K562 (cell line): Measurements from ENCODE around the gene TRAF3. TPM values are rescaled to one million over a fixed set of nuclear protein-coding genes. Genes with fewer than 3 reads are reported as not detected.
A peak's percentile ranks its signal among the peaks of the same experiment; 100 is the strongest.

ENCODE experiments used
- ATAC-seq: fragments of 200-7000 bp; cut with Tn5 transposase; 3 replicates; pipeline ENCODE4 v1.9.1; 2020; ENCODE audit warnings: moderate library complexity
- BruUV-seq: library from RNA; stranded (reverse); fragments of 400-500 nt; replicated peaks from 2 replicates; lab custom pipeline; 2021; lab: Mats Ljungman, UMichigan
- CTCF ChIA-PET: fragments of 300-600 bp; formaldehyde crosslinking; extraction: SDS; loops from one replicate; lab custom pipeline; 2021; ENCODE audit warnings: low intra/inter-chr PET ratio; lab: Yijun Ruan, JAX
- POLR2A ChIA-PET: fragments of 300-600, 350-650 bp; sonication (Branson Sonifier 250); formaldehyde crosslinking; extraction: SDS; loops from one replicate; lab custom pipeline; 2021; ENCODE audit warnings: antibody characterized with exemption, inconsistent platforms; lab: Yijun Ruan, JAX
- DNase-seq, 4 experiments: peaks; one replicate each; pipeline versions ENCODE4 v3.0.0 to v3.0.0-alpha.2; 2011 to 2018; ENCODE audit warnings: low spot score in 3 of 4, mixed read lengths in 3 of 4; ENCODE audit errors: extremely low read depth in 1 of 4
- FAIRE-seq: peaks from 2 replicates; lab custom pipeline; 2011; peaks lifted over from hg19 to GRCh38; lab: Jason Lieb, UNC
- H2AFZ ChIP-seq: 2 replicates; pipeline ENCODE4 v1.6.0; 2011; ENCODE audit warnings: low read depth, low read length, control low read depth, inconsistent platforms
- H3K27ac ChIP-seq: fragments of 200-600 bp; 3 replicates; pipeline ENCODE4 v1.8.0; 2011; ENCODE audit warnings: low read depth, mild to moderate bottlenecking, control low read depth, inconsistent platforms, low read length, moderate library complexity, mixed read lengths; ENCODE audit errors: extremely low read depth
- H3K27me3 ChIP-seq, 2 experiments: fragments of 300-600 bp in 1 of 2; 2 replicates in 1 of 2; 3 replicates in 1 of 2; pipeline versions ENCODE4 v1.6.0 to v1.8.0; 2011; ENCODE audit warnings: inconsistent platforms in 2 of 2, low read length in 2 of 2, mild to moderate bottlenecking in 1 of 2, mixed read lengths in 1 of 2, moderate library complexity in 1 of 2; ENCODE audit not compliant: control insufficient read depth in 2 of 2, insufficient read depth in 2 of 2
- H3K36me3 ChIP-seq: fragments of 300-600 bp; 3 replicates; pipeline ENCODE4 v1.8.0; 2011; ENCODE audit warnings: mild to moderate bottlenecking, low read length, inconsistent platforms; ENCODE audit not compliant: control insufficient read depth, insufficient read depth
- H3K4me1 ChIP-seq, 2 experiments: fragments of 200-600 bp in 1 of 2; replicated peaks in 1 of 2; 2 replicates in 1 of 2; 3 replicates in 1 of 2; pipeline versions ENCODE4 v1.5.1 to v1.8.0; 2011; ENCODE audit warnings: inconsistent platforms in 2 of 2, low read length in 2 of 2, mild to moderate bottlenecking in 1 of 2, mixed read lengths in 1 of 2, moderate library complexity in 1 of 2; ENCODE audit not compliant: control insufficient read depth in 2 of 2, insufficient read depth in 2 of 2
- H3K4me2 ChIP-seq: 2 replicates; pipeline ENCODE4 v1.6.1; 2011; ENCODE audit warnings: low read length, control low read depth, inconsistent platforms, mixed read lengths; ENCODE audit not compliant: insufficient read depth
- H3K4me3 ChIP-seq: fragments of 200-600 bp; sonication (generic), shearing (Covaris generic); 2 replicates; pipeline ENCODE4 v1.5.1; 2016; ENCODE audit warnings: control low read depth, inconsistent platforms
- H3K79me2 ChIP-seq: fragments of 200-600 bp; 3 replicates; pipeline ENCODE4 v1.8.0; 2011; ENCODE audit warnings: low read length, inconsistent platforms; ENCODE audit not compliant: control insufficient read depth, insufficient read depth
- H3K9ac ChIP-seq, 2 experiments: 2 replicates each; pipeline versions ENCODE4 v1.6.0 to v1.6.1; 2011; ENCODE audit warnings: low read depth in 2 of 2, low read length in 2 of 2, control low read depth in 1 of 2, inconsistent platforms in 1 of 2, mild to moderate bottlenecking in 1 of 2, mixed read lengths in 1 of 2; ENCODE audit not compliant: insufficient read depth in 1 of 2
- H3K9me1 ChIP-seq: one replicate; pipeline ENCODE4 v1.6.0; 2011; ENCODE audit warnings: inconsistent platforms, mild to moderate bottlenecking, low read length, moderate library complexity; ENCODE audit not compliant: control insufficient read depth, insufficient read depth
- H3K9me3 ChIP-seq: replicated peaks from 2 replicates; pipeline ENCODE4 v1.5.1; 2011; ENCODE audit warnings: low read depth, low read length, inconsistent platforms; ENCODE audit not compliant: control insufficient read depth, insufficient read depth
- H4K20me1 ChIP-seq: replicated peaks from 2 replicates; pipeline ENCODE4 v1.6.1; 2011; ENCODE audit warnings: low read length, inconsistent platforms, mixed read lengths; ENCODE audit not compliant: control insufficient read depth, insufficient read depth
- RFX1 ChIP-seq: fragments of 450-650 bp; IDR thresholded peaks from 2 replicates; pipeline ENCODE4 v1.6.1; 2016; ENCODE audit warnings: mild to moderate bottlenecking, moderate library complexity
- SAFB ChIP-seq: fragments of 200-400 bp; formaldehyde crosslinking; IDR thresholded peaks from 2 replicates; pipeline ENCODE4 v1.6.1; 2017; ENCODE audit warnings: low read depth, low read length, borderline replicate concordance
- ZFP36 ChIP-seq: fragments of 150-350 bp; IDR thresholded peaks from 2 replicates; pipeline ENCODE4 v1.6.1; 2018; ENCODE audit warnings: low read length, low read depth; ENCODE audit not compliant: partially characterized antibody
- WGBS: fragments of 100-300 bp; shearing (Covaris generic); methylation state at CpG from one replicate; pipeline ENCODE4 v1.1.6; 2016; ENCODE audit warnings: low coverage, mixed read lengths; ENCODE audit not compliant: insufficient coverage; ENCODE audit errors: missing lambda C conversion rate; 5-methylcytosine and 5-hydroxymethylcytosine counted together
- in situ Hi-C: fragments of 300-500 bp; cut with MboI; formaldehyde crosslinking; loops from 4 replicates; pipeline ENCODE4 v1.15.0; 2018; ENCODE audit warnings: inconsistent platforms, mixed read lengths
- intact Hi-C: fragments of 100-400 bp; cut with micrococcal nuclease; formaldehyde crosslinking; loops from 2 replicates; pipeline ENCODE4 v1.14.2; 2022
- polyA plus RNA-seq, 8 experiments: library from polyadenylated mRNA; depleted of rRNA in 4 of 8; stranded (reverse) in 5 of 8; unstranded in 3 of 8; fragments of >200 nt; fragmentation: Nextera tagmentation in 2 of 8; fragmentation: Illumina TruSeq in 1 of 8; extraction: Ambion mirVana in 2 of 8; extraction: Trizol in 1 of 8; gene quantifications; 2 replicates each; pipeline versions ENCODE4 v1.2.1 to v1.2.3, GENCODE V29; 2011 to 2014; ENCODE audit warnings: inconsistent platforms in 1 of 8, missing spikeins in 1 of 8
- total RNA-seq, 7 experiments: library from RNA; depleted of rRNA in 6 of 7; stranded (reverse); fragments of >200 nt in 6 of 7; fragmentation: Illumina TruSeq in 2 of 7; extraction: Trizol in 2 of 7; gene quantifications; 2 replicates each; pipeline versions ENCODE4 v1.2.1 to v1.2.3, GENCODE V29; 2011 to 2021; ENCODE audit warnings: low replicate concordance in 1 of 7

The TRAF3 gene
- total and polyA plus RNA-seq, 9 of the 15 experiments (the other 6 are each of a cell fraction or from before 2014, with no cell fraction given) = 0.52 to 21.3 (median 9.9) TPM

DNA sequence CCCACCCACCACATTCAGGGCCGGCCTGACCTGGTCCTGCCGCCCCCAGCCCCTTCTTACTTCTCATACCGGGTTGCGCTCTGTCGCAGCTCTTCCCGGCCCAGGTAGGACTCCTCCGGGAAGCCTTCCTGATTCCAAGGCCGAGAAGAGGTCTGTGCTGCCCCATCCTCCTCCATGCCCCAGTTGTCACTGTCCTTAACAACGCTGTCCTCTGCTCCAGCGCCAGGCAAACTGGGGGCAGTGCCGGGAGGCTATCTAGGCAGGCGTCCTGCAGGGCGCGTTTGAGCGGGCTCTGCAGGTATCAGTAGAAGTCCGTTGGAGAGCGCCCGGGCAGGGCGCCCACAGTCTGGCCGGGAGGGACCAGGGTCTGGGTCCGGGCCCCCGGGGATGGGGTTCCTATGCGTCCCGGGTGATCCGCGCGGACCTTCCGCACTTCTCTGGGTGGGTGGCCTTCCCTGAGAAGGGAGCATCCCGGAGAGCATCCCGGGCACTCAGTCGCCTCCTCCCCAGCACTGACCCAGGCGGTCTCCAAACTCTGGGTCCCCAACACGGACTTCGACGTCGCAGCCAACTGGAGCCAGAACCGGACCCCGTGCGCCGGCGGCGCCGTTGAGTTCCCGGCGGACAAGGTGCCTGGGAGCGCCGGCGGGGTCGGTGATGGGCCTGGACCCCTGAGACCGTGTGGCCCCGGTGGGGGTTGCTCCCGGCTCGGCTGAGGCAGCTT is 146.1 kb downstream of the TRAF3 start:
- TF ChIP-seq SAFB (no peak), ZFP36 (peak; percentile 30), RFX1 (no peak)
- ChIA-PET POLR2A (interaction anchor here (0.7 kb wide), 1 partner anchor 46 kb away, joined by 3 read pairs; no protein-coding TSS in a partner anchor), CTCF (no interaction called here)
- Histone ChIP-seq H4K20me1 (no peaks in the 10 kb centered on the region), H3K79me2 (no peaks in the 10 kb centered on the region), H3K27me3 (peaks cover 0 to 10% of the 10 kb centered on the region in 2 experiments; a peak in 1 of 5 replicates), H3K36me3 (no peaks in the 10 kb centered on the region), H3K4me3 (peak overlapping the region; percentile 10; the same call in 1 of the 2 replicates), H3K27ac (no peak overlapping the region), H3K4me2 (peak overlapping the region; percentile 52; the same call in 1 of the 2 replicates), H3K9me3 (no peaks in the 10 kb centered on the region), H3K4me1 (peaks cover 0 to 35% of the 10 kb centered on the region in 2 experiments; a peak in 3 of 5 replicates), H3K9ac (peak overlapping the region in 1 of 2 experiments; percentile 82; a peak in 3 of 4 replicates), H3K9me1 (no peaks in the 10 kb centered on the region), H2AFZ (peak overlapping the region; percentile 78)
- DNase-seq (no peak), ATAC-seq (no peak), FAIRE-seq (no peak)
- in situ Hi-C loops (loop anchor here (25.0 kb wide), 1 partner anchor 411 kb away; the partner anchor contains the start of gene ANKRD9), intact Hi-C loops (no loop called here)
- BruUV-seq = no TSS peak
- WGBS = 70% methylated on average over 20 of the region's 53 CpGs
